Natural killer cell (primary cell): ENCODE data around the gene IQCM. TPM values are rescaled to one million over a fixed set of nuclear protein-coding genes. Genes with fewer than 3 reads are reported as not detected.

Experiments used
- ATAC-seq, 3 donors: fragments of 150-1000 bp in 2 of 3; fragments of 200-7000 bp in 1 of 3; cut with Tn5 transposase; 1 replicate in 1 of 3; 2 replicates in 2 of 3; pipeline ENCODE4 v1.10.0; 2021; ENCODE audit warnings: mild to moderate bottlenecking in 2 of 3, moderate library complexity in 2 of 3
- DNase-seq, 2 donors: peaks; one replicate each; pipeline versions ENCODE4 v3.0.0 to v3.0.0-alpha.2; 2013 to 2021; ENCODE audit warnings: mixed read lengths in 1 of 2
- H3K27ac ChIP-seq: one replicate; pipeline ENCODE4 v1.5.1; 2013; ENCODE audit warnings: mild to moderate bottlenecking, low read length
- H3K27me3 ChIP-seq: one replicate; pipeline ENCODE4 v1.6.1; 2013; ENCODE audit warnings: low read length; ENCODE audit not compliant: control insufficient read depth, insufficient read depth
- H3K36me3 ChIP-seq: one replicate; pipeline ENCODE4 v1.6.1; 2013; ENCODE audit warnings: low read length; ENCODE audit not compliant: control insufficient read depth, insufficient read depth
- H3K4me1 ChIP-seq: one replicate; pipeline ENCODE4 v1.6.1; 2013; ENCODE audit warnings: low read length; ENCODE audit not compliant: control insufficient read depth, insufficient read depth
- H3K4me3 ChIP-seq: one replicate; pipeline ENCODE4 v1.5.1; 2013; ENCODE audit warnings: low read length
- H3K9me3 ChIP-seq: one replicate; pipeline ENCODE4 v1.6.1; 2013; ENCODE audit warnings: low read length; ENCODE audit not compliant: control insufficient read depth, insufficient read depth
- H3K27ac Mint-ChIP-seq, 2 donors: one replicate each; pipeline ENCODE4 v1.8.0; 2022; ENCODE audit warnings: mild to moderate bottlenecking in 2 of 2, mixed read lengths in 2 of 2, moderate library complexity in 1 of 2
- H3K27me3 Mint-ChIP-seq, 2 donors: one replicate each; pipeline ENCODE4 v1.8.0; 2022; ENCODE audit warnings: low read depth in 2 of 2, mixed read lengths in 2 of 2
- H3K36me3 Mint-ChIP-seq: one replicate; pipeline ENCODE4 v1.8.0; 2022; ENCODE audit warnings: mixed read lengths
- H3K4me1 Mint-ChIP-seq, 2 donors: one replicate each; pipeline ENCODE4 v1.8.0; 2022; ENCODE audit warnings: mixed read lengths in 2 of 2
- H3K4me3 Mint-ChIP-seq: one replicate; pipeline ENCODE4 v1.8.0; 2022; ENCODE audit warnings: mild to moderate bottlenecking, moderate library complexity, mixed read lengths
- H3K9me3 Mint-ChIP-seq, 2 donors: one replicate each; pipeline ENCODE4 v1.8.0; 2022; ENCODE audit warnings: mixed read lengths in 2 of 2
- WGBS: methylation state at CpG from one replicate; pipeline ENCODE4 v1.1.7; 2013; ENCODE audit warnings: missing lambda C conversion rate; ENCODE audit not compliant: insufficient coverage; 5-methylcytosine and 5-hydroxymethylcytosine counted together
- intact Hi-C: fragments of 100-400 bp; cut with micrococcal nuclease; formaldehyde crosslinking; loops from one replicate; pipeline ENCODE4 v1.14.2; 2022
- total RNA-seq, 4 donors: library from RNA; stranded (reverse); fragments of 120-200 nt in 1 of 4; gene quantifications; one replicate each; pipeline versions ENCODE4 v1.2.3 to v1.2.4, GENCODE V29; 2013 to 2022
- TF ChIP-seq, protein P1 (sequence below): fragments of 200-600 bp; IDR thresholded peaks from one replicate; pipeline ENCODE4 v1.8.0; 2022; ENCODE audit warnings: antibody characterized with exemption

IQCM gene
- total RNA-seq, 3 donors from 2014 or later (not counting 1 experiment from before 2014, with no cell fraction given) = not detected

DNA sequence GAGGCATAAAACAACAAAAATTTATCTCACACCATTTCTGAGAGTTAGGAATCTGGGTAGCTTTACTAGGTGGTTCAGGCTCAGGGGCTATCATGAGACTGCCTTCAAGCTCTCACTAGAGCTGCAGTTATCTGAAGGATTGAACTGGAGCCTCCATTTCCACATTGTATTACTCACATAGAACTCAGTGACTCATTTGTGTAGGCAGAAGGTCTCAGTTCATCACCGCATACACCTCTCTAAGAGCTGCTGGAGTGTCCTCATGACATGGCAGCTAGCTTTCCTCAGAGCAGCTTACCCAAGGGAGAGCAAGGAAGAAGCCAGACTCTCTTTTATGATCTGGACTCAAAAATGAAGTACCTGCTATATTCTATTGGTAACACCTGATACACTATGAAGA lies 389.2 kb downstream of the IQCM start:
- Mint-ChIP-seq H3K27me3 (no peaks in the 10 kb centered on the region), H3K4me1 (no peaks in the 10 kb centered on the region), H3K36me3 (no peaks in the 10 kb centered on the region), H3K4me3 (no peak overlapping the region), H3K27ac (no peak overlapping the region), H3K9me3 (peaks cover 5 to 9% of the 10 kb centered on the region in 2 donors)
- TF ChIP-seq, protein P1, sequence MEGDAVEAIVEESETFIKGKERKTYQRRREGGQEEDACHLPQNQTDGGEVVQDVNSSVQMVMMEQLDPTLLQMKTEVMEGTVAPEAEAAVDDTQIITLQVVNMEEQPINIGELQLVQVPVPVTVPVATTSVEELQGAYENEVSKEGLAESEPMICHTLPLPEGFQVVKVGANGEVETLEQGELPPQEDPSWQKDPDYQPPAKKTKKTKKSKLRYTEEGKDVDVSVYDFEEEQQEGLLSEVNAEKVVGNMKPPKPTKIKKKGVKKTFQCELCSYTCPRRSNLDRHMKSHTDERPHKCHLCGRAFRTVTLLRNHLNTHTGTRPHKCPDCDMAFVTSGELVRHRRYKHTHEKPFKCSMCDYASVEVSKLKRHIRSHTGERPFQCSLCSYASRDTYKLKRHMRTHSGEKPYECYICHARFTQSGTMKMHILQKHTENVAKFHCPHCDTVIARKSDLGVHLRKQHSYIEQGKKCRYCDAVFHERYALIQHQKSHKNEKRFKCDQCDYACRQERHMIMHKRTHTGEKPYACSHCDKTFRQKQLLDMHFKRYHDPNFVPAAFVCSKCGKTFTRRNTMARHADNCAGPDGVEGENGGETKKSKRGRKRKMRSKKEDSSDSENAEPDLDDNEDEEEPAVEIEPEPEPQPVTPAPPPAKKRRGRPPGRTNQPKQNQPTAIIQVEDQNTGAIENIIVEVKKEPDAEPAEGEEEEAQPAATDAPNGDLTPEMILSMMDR = no peak
- ATAC-seq (no peak), DNase-seq (no peak)
- H3K9me3 ChIP-seq = no peaks in the 10 kb centered on the region
- no peaks in the 10 kb centered on the region for H3K4me1 ChIP-seq
- WGBS = 95% methylated on average over 1 of the region's 1 CpG
- no peak overlapping the region for H3K4me3 ChIP-seq
- H3K27me3 ChIP-seq = no peaks in the 10 kb centered on the region
- no peak overlapping the region for H3K27ac ChIP-seq
- intact Hi-C loops = no loop called here
- no peaks in the 10 kb centered on the region for H3K36me3 ChIP-seq

GRCh38 chr4:149409555-149409962 lies 406.1 kb downstream of the IQCM start:
- Mint-ChIP-seq H3K27ac (no peak overlapping the region), H3K27me3 (no peaks in the 10 kb centered on the region), H3K36me3 (peaks cover 5% of the 10 kb centered on the region), H3K4me1 (no peaks in the 10 kb centered on the region), H3K9me3 (peaks cover 8 to 20% of the 10 kb centered on the region in 2 donors), H3K4me3 (no peak overlapping the region)
- Histone ChIP-seq H3K4me1 (no peaks in the 10 kb centered on the region), H3K4me3 (no peak overlapping the region), H3K27me3 (no peaks in the 10 kb centered on the region), H3K27ac (no peak overlapping the region), H3K9me3 (peaks cover 3% of the 10 kb centered on the region), H3K36me3 (no peaks in the 10 kb centered on the region)
- TF ChIP-seq, protein P1 = no peak
- DNase-seq = no peak
- intact Hi-C loops = no loop called here
- no peak for ATAC-seq
- WGBS = 90% methylated on average over 3 of the region's 3 CpGs

DNA sequence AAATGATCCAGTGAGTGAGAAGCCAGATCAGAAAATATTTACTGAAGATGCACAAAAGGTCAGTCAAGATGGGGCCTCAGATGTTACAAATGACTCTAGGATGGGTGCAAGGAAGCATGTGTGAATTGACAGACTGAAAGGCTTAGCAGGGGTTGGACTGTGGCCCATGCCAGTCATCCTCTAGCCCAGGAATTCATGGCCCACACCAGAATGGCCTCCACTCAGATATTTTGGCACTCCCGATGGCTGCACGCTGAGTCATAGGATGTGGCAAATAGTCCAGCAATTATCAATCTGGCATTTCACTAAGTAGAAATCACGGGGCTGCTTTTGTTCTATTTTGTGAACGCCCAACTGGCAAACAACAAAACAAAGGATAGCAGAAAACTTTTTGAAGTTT lies 406.5 kb downstream of the IQCM start:
- peaks cover 3% of the 10 kb centered on the region for H3K9me3 ChIP-seq
- no peaks in the 10 kb centered on the region for H3K4me1 ChIP-seq
- intact Hi-C loops = no loop called here
- TF ChIP-seq, protein P1 = no peak
- no peak for ATAC-seq
- Mint-ChIP-seq H3K9me3 (peaks cover 8 to 24% of the 10 kb centered on the region in 2 donors), H3K4me1 (no peaks in the 10 kb centered on the region), H3K27ac (no peak overlapping the region), H3K36me3 (peaks cover 5% of the 10 kb centered on the region), H3K27me3 (no peaks in the 10 kb centered on the region), H3K4me3 (no peak overlapping the region)
- no peaks in the 10 kb centered on the region for H3K36me3 ChIP-seq
- no peak overlapping the region for H3K27ac ChIP-seq
- DNase-seq = no peak
- WGBS = 89% methylated on average over 4 of the region's 4 CpGs
- H3K27me3 ChIP-seq = no peaks in the 10 kb centered on the region
- H3K4me3 ChIP-seq = no peak overlapping the region

GRCh38 chr4:149404143-149404542 lies 411.5 kb downstream of the IQCM start:
- no peaks in the 10 kb centered on the region for H3K27me3 ChIP-seq
- peaks cover 3% of the 10 kb centered on the region for H3K9me3 ChIP-seq
- TF ChIP-seq, protein P1 = no peak
- no peak for ATAC-seq
- H3K4me3 ChIP-seq = no peak overlapping the region
- no peaks in the 10 kb centered on the region for H3K4me1 ChIP-seq
- H3K4me1 Mint-ChIP-seq = no peaks in the 10 kb centered on the region
- no peak overlapping the region for H3K27ac Mint-ChIP-seq
- H3K36me3 ChIP-seq = no peaks in the 10 kb centered on the region
- H3K27me3 Mint-ChIP-seq = no peaks in the 10 kb centered on the region
- DNase-seq = no peak
- intact Hi-C loops = no loop called here
- peaks cover 8% of the 10 kb centered on the region for H3K36me3 Mint-ChIP-seq
- no peak overlapping the region for H3K4me3 Mint-ChIP-seq
- H3K27ac ChIP-seq = no peak overlapping the region
- WGBS = 61% methylated on average over 2 of the region's 3 CpGs
- peaks cover 10 to 19% of the 10 kb centered on the region in 2 donors for H3K9me3 Mint-ChIP-seq
